NOMO-1 (cell line): ENCODE measurements around the gene EPHA2.
"Not testable (repeated sequence)": the region's sequence is repeated elsewhere in the genome, so short reads cannot be mapped to it uniquely, and the experiment has no call there.

Experiments
- DNase-seq, 2 experiments: peaks; one replicate each; lab custom pipeline; 2025; ENCODE audit not compliant: unreplicated experiment in 2 of 2; lab: John Stamatoyannopoulos, UW

The EPHA2 gene

GRCh38 chr1:16155537-16156410 is at the start of gene EPHA2:
Gene EPHA2, minus strand, starts transcription at chr1:16156069. Its CDS starts 137 bp downstream, at chr1:16155932.
- no peak for DNase-seq

- DNase-seq: no peak
These were observed 49.4 kb upstream of the EPHA2 start for GRCh38 chr1:16205334-16205671.

- DNase-seq: no peak
These were observed 48.9 kb upstream of the EPHA2 start for GRCh38 chr1:16204634-16205333.

- no peak for DNase-seq
These were observed 48.3 kb upstream of the EPHA2 start for GRCh38 chr1:16204216-16204615.

GRCh38 chr1:16203550-16203949 is 47.7 kb upstream of the EPHA2 start:
- no peak for DNase-seq

GRCh38 chr1:16202281-16203210 is 46.7 kb upstream of the EPHA2 start:
- DNase-seq: no peak

- no peak for DNase-seq
These were observed 43.8 kb upstream of the EPHA2 start for GRCh38 chr1:16199700-16200099.

- DNase-seq: no peak
These were observed 43.3 kb upstream of the EPHA2 start for GRCh38 chr1:16199157-16199501.

- no peak for DNase-seq
These were observed 42.7 kb upstream of the EPHA2 start for GRCh38 chr1:16198444-16199156.

- no peak for DNase-seq
These were observed 41.0 kb upstream of the EPHA2 start for GRCh38 chr1:16196874-16197273.

- DNase-seq: not testable (repeated sequence)
These were observed 40.3 kb upstream of the EPHA2 start for GRCh38 chr1:16196139-16196538.

GRCh38 chr1:16195518-16195905 is 39.6 kb upstream of the EPHA2 start:
- peak in 1 of 2 experiments; percentile 8 for DNase-seq

- no peak for DNase-seq
These were observed 36.2 kb upstream of the EPHA2 start for GRCh38 chr1:16191916-16192546.

GRCh38 chr1:16191309-16191708 is 35.4 kb upstream of the EPHA2 start:
- DNase-seq: no peak

GRCh38 chr1:16189921-16190621 is 34.2 kb upstream of the EPHA2 start:
- DNase-seq: no peak

- DNase-seq: no peak
These were observed 33.1 kb upstream of the EPHA2 start for GRCh38 chr1:16189003-16189402.

- peak; percentile 48 to 61 for DNase-seq
These were observed 32.0 kb upstream of the EPHA2 start for GRCh38 chr1:16187748-16188401.

- DNase-seq: no peak
These were observed 30.9 kb upstream of the EPHA2 start for GRCh38 chr1:16186655-16187235.
